MV-4-11 (cell line): Measurements from ENCODE around the gene PCDHB9.
"Not testable (repeated sequence)": the region's sequence is repeated elsewhere in the genome, so short reads cannot be mapped to it uniquely, and the experiment has no call there.

Source experiments
- DNase-seq: peaks from one replicate; lab custom pipeline; 2025; lab: John Stamatoyannopoulos, UW

Gene PCDHB9

DNA sequence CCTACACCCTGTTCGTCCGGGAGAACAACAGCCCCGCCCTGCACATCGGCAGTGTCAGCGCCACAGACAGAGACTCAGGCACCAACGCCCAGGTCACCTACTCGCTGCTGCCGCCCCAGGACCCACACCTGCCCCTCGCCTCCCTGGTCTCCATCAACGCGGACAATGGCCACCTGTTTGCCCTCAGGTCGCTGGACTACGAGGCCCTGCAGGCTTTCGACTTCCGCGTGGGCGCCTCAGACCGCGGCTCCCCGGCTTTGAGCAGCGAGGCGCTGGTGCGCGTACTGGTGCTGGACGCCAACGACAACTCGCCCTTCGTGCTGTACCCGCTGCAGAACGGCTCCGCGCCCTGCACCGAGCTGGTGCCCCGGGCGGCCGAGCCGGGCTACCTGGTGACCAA, 1.7 kb downstream of the PCDHB9 start:
- not testable (repeated sequence) for DNase-seq

DNA sequence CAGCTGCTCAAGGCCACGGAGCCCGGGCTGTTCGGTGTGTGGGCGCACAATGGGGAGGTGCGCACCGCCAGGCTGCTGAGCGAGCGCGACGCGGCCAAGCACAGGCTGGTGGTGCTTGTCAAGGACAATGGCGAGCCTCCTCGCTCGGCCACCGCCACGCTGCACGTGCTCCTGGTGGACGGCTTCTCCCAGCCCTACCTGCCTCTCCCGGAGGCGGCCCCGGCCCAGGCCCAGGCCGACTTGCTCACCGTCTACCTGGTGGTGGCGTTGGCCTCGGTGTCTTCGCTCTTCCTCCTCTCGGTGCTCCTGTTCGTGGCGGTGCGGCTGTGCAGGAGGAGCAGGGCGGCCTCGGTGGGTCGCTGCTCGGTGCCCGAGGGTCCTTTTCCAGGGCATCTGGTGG, 2.2 kb downstream of the PCDHB9 start:
- DNase-seq, result not testable (repeated sequence)

DNA sequence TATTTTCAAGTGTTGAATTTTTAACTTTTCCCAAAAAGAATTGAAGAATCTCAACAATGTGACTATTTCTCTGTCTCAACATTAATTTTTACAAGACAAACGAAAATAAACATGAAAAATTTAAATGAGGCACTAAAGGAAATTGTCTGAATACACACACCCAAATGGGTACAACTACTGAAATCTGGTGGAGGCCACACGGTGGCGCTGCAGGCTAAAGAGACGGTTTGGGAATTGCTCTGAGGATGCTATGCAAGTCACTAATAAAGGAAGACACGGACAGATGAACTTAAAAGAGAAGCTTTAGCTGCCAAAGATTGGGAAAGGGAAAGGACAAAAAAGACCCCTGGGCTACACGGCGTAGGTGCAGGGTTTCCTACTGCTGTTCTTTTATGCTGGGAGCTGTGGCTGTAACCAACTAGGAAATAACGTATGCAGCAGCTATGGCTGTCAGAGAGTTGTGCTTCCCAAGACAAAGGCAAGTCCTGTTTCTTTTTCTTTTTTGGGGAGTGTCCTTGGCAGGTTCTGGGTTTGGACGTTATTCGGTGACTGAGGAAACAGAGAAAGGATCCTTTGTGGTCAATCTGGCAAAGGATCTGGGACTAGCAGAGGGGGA, 5.3 kb downstream of the PCDHB9 start, which contains the start of gene PCDHB10:
Gene PCDHB10, plus strand, starts transcription at position 244 of the 616 bp plus-strand sequence. Its CDS starts 200 bp downstream, at position 444.
- peak; percentile 50 for DNase-seq

DNA sequence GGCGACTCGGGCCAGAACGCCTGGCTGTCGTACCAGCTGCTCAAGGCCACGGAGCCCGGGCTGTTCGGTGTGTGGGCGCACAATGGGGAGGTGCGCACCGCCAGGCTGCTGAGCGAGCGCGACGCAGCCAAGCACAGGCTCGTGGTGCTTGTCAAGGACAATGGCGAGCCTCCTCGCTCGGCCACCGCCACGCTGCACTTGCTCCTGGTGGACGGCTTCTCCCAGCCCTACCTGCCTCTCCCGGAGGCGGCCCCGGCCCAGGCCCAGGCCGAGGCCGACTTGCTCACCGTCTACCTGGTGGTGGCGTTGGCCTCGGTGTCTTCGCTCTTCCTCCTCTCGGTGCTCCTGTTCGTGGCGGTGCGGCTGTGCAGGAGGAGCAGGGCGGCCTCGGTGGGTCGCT, 7.4 kb downstream of the PCDHB9 start:
- not testable (repeated sequence) for DNase-seq

DNA sequence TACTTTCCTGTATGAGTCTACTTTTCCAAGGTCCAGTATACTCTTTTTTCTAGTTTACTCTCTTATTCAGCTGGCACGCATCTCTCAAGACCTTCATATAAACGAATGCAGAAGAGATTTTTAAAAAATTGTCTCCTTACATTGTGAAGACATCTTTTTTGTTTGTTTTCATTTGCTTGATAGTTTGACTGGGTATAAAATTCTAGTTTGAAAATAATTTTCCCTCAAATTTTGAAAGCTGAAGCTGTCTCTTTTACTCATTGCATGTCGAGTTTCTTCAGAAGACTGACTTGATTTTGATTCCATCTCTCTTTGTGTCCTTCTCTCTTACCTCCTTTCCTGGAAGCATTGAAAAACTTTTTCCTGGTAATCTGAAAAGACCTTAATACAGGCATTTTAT, 9.4 kb downstream of the PCDHB9 start:
- no peak for DNase-seq

DNA sequence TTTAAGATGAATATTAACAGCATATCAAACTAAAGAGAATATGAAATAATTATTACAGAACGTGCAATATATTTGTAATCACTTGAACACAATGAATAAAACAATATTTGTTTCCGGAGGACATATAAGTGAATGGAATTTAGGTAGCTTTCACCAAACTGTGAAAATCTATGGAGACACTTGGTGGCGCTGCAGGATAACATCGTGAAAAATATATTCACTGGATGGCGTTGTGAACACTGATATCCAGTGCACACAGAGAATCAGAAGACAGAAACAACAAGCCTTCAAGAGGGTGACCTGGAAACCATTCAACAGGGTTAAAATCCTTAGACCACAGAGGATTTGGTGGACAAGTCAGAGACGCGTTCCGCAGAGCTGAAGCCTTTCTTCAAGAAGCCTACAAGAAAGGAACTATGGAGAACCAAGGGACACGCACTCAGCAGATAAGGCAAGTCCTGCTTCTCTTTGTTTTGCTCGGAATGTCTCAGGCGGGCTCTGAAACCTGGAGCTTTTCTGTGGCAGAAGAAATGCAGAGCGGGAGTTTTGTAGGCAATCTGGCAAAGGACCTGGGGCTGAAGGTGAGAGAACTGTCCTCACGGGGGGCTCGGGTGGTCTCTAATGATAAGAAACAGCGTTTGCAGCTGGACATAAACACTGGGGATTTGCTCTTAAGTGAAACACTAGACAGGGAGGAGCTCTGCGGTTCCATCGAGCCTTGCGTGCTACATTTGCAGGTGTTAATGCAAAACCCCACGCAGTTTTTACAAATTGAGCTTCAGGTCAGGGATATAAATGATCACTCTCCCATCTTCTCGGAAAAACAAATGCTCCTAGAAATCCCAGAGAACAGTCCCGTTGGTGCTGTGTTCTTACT, 12.6 kb downstream of the PCDHB9 start, which contains the start of gene PCDHB11:
Gene PCDHB11, plus strand, starts transcription at position 269 of the 877 bp plus-strand sequence. Its CDS starts 148 bp downstream, at position 417.
- peak; percentile 18 for DNase-seq

DNA sequence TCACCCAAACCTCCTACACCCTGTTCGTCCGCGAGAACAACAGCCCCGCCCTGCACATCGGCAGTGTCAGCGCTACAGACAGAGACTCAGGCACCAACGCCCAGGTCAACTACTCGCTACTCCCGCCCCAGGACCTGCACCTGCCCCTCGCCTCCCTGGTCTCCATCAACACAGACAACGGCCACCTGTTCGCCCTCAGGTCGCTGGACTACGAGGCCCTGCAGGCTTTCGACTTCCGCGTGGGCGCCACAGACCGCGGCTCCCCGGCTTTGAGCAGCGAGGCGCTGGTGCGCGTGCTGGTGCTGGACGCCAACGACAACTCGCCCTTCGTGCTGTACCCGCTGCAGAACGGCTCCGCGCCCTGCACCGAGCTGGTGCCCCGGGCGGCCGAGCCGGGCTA, 14.2 kb downstream of the PCDHB9 start:
- DNase-seq, result not testable (repeated sequence)

DNA sequence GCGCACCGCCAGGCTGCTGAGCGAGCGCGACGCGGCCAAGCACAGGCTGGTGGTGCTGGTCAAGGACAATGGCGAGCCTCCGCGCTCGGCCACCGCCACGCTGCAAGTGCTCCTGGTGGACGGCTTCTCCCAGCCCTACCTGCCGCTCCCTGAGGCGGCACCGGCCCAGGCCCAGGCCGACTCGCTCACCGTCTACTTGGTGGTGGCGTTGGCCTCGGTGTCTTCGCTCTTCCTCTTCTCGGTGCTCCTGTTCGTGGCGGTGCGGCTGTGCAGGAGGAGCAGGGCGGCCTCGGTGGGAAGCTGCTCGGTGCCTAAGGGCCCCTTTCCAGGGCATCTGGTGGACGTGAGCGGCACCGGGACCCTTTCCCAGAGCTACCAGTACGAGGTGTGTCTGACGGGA, 14.7 kb downstream of the PCDHB9 start:
- DNase-seq, result not testable (repeated sequence)

DNA sequence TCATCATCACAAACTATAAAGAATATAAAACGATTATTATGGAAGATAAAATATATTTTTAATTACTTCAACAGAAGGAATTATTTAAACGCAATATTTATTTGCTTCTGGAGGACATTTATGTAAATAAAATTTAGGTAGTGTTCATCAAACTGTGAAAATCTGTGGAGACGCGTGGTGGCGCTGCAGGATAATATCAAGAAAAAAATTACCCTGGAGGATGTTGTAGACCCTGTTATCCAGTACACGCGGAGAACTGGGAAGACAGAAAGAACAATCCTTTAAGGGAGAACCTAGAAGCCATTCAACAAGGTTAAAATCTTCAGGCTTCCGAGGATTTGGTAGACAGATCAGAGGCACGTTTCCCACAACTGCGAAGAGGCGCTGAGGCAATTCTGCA, 21.5 kb downstream of the PCDHB9 start, which contains the start of gene PCDHB12:
Gene PCDHB12, plus strand, starts transcription at position 242 of the 400 bp plus-strand sequence. CDS start 189 bp downstream, outside the sequence.
- DNase-seq, result no peak

DNA sequence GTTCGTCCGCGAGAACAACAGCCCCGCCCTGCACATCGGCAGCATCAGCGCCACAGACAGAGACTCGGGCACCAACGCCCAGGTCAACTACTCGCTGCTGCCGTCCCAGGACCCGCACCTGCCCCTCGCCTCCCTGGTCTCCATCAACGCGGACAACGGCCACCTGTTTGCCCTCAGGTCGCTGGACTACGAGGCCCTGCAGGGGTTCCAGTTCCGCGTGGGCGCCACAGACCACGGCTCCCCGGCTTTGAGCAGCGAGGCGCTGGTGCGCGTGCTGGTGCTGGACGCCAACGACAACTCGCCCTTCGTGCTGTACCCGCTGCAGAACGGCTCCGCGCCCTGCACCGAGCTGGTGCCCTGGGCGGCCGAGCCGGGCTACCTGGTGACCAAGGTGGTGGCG, 23.3 kb downstream of the PCDHB9 start:
- DNase-seq, result not testable (repeated sequence)

DNA sequence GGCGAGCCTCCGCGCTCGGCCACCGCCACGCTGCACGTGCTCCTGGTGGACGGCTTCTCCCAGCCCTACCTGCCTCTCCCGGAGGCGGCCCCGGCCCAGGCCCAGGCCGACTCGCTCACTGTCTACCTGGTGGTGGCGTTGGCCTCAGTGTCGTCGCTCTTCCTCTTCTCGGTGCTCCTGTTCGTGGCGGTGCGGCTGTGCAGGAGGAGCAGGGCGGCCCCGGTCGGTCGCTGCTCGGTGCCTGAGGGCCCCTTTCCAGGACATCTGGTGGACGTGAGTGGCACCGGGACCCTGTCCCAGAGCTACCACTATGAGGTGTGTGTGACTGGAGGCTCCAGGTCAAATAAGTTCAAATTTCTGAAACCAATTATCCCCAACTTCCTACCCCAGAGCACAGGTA, 23.9 kb downstream of the PCDHB9 start:
- not testable (repeated sequence) for DNase-seq

DNA sequence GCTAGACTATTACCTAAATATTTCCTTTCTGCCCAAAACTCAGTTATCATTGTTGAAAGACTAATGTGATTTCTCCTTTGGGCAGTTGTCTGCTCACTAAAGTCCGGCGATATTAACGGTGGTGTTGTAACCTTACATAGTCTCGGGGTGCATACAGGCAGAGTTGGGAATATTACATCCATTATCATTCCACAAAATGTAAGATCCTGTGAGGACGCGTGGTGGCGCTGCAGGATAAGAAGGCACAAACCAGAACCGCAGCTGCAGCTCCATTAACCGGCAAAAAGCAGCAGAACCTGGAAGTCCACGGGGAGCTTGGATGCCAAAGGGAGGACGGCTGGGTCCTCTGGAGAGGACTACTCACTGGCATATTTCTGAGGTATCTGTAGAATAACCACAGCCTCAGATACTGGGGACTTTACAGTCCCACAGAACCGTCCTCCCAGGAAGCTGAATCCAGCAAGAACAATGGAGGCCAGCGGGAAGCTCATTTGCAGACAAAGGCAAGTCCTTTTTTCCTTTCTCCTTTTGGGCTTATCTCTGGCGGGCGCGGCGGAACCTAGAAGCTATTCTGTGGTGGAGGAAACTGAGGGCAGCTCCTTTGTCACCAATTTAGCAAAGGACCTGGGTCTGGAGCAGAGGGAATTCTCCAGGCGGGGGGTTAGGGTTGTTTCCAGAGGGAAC, 26.8 kb downstream of the PCDHB9 start, which contains the start of gene PCDHB13:
Gene PCDHB13, plus strand, starts transcription at position 264 of the 684 bp plus-strand sequence. Its CDS starts 205 bp downstream, at position 469.
- peak; percentile 0 for DNase-seq

DNA sequence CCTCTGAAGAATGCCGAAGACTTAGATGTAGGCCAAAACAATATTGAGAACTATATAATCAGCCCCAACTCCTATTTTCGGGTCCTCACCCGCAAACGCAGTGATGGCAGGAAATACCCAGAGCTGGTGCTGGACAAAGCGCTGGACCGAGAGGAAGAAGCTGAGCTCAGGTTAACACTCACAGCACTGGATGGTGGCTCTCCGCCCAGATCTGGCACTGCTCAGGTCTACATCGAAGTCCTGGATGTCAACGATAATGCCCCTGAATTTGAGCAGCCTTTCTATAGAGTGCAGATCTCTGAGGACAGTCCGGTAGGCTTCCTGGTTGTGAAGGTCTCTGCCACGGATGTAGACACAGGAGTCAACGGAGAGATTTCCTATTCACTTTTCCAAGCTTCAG, 27.6 kb downstream of the PCDHB9 start:
- DNase-seq, result not testable (repeated sequence)

DNA sequence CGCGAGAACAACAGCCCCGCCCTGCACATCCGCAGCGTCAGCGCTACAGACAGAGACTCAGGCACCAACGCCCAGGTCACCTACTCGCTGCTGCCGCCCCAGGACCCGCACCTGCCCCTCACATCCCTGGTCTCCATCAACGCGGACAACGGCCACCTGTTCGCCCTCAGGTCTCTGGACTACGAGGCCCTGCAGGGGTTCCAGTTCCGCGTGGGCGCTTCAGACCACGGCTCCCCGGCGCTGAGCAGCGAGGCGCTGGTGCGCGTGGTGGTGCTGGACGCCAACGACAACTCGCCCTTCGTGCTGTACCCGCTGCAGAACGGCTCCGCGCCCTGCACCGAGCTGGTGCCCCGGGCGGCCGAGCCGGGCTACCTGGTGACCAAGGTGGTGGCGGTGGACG, 28.5 kb downstream of the PCDHB9 start:
- not testable (repeated sequence) for DNase-seq

DNA sequence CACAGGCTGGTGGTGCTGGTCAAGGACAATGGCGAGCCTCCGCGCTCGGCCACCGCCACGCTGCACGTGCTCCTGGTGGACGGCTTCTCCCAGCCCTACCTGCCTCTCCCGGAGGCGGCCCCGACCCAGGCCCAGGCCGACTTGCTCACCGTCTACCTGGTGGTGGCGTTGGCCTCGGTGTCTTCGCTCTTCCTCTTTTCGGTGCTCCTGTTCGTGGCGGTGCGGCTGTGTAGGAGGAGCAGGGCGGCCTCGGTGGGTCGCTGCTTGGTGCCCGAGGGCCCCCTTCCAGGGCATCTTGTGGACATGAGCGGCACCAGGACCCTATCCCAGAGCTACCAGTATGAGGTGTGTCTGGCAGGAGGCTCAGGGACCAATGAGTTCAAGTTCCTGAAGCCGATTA, 29.1 kb downstream of the PCDHB9 start:
- not testable (repeated sequence) for DNase-seq

DNA sequence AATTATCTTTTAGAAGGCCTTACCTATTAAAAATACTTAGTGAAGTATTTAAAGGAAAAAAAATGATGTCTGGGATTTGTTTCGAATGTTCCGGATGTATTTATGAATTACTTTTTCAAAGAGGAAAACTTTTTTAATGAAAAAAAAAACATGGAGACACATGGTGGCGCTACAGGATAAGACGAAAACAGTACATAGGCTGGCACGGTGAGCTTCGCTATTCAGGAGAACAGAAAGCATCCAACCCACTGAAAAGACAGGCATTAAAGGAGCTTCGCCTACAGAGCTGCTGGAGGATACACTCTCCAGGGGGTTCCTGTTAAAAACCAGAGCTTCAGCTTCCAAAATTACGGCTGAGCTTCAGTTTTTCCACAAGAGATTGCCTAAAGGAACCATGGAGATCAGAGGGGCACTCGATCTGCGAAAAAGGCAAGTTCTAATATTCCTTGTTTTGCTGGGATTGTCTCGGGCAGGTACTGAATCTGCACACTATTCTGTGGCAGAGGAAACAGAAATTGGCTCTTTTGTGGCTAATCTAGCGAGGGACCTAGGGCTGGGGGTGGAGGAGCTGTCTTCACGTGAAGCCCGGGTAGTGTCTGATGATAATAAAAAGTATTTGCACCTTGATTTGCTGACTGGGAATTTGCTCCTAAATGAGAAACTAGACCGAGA, 36.3 kb downstream of the PCDHB9 start, which contains the start of gene PCDHB14:
Gene PCDHB14, plus strand, starts transcription at position 232 of the 672 bp plus-strand sequence. Its CDS starts 163 bp downstream, at position 395.
- peak; percentile 46 for DNase-seq

DNA sequence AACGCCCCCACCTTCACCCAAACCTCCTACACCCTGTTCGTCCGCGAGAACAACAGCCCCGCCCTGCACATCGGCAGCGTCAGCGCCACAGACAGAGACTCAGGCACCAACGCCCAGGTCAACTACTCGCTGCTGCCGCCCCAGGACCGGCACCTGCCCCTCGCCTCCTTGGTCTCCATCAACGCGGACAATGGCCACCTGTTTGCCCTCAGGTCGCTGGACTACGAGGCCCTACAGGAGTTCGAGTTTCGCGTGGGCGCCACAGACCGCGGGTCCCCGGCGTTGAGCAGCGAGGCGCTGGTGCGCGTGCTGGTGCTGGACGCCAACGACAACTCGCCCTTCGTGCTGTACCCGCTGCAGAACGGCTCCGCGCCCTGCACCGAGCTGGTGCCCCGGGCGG, 37.9 kb downstream of the PCDHB9 start:
- not testable (repeated sequence) for DNase-seq

DNA sequence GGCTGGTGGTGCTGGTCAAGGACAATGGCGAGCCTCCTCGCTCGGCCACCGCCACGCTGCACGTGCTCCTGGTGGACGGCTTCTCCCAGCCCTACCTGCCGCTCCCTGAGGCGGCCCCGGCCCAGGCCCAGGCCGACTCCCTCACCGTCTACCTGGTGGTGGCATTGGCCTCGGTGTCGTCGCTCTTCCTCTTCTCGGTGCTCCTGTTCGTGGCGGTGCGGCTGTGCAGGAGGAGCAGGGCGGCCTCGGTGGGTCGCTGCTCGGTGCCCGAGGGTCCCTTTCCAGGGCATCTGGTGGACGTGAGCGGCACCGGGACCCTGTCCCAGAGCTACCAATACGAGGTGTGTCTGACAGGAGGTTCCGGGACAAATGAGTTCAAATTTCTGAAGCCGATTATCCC, 38.5 kb downstream of the PCDHB9 start:
- DNase-seq, result not testable (repeated sequence)

DNA sequence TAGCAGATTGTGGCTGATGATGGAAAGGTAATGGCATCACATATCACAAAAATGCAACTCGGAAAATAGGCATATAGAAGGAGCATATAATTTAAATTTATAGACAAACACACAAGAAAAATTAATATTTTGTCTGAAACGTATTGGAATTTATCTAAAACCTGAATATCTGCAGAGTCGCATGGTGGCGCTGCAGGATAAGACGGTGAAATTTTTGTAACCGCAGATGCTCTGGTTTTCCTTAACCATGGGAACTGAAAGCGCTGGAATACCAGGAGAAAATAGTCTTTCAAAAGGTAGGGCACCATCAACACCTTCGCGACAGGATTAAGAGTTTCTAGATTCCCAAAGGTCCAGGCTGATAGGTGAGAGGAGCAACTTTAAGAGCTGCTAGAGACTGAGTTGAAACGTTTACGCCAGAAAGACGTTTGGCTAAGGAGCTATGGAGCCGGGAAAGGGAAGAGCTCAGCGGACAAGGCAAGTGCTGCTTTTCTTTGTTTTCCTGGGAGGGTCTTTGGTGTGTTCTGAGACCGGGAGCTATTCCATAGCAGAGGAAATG, 47.2 kb downstream of the PCDHB9 start:
- DNase-seq, result no peak

DNA sequence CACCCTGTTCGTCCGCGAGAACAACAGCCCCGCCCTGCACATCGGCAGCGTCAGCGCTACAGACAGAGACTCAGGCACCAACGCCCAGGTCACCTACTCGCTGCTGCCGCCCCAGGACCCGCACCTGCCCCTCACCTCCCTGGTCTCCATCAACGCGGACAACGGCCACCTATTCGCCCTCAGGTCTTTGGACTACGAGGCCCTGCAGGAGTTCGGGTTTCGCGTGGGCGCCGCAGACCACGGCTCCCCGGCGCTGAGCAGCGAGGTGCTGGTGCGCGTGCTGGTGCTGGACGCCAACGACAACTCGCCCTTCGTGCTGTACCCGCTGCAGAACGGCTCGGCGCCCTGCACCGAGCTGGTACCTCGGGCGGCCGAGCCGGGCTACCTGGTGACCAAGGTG, 49.0 kb downstream of the PCDHB9 start:
- DNase-seq, result not testable (repeated sequence)
